HCT116 (cell line): ENCODE measurements around the gene HDAC5. TPM values are rescaled to one million over a fixed set of nuclear protein-coding genes. Genes with fewer than 3 reads are reported as not detected.

Experiments used
- ATAC-seq: fragments of 200-7000 bp; cut with Tn5 transposase; 2 replicates; pipeline ENCODE4 v1.9.1; 2020; ENCODE audit warnings: mild to moderate bottlenecking, moderate library complexity
- BruUV-seq: library from RNA; stranded (reverse); fragments of 400-500 nt; replicated peaks from 2 replicates; lab custom pipeline; 2021; lab: Mats Ljungman, UMichigan
- CTCF ChIA-PET: fragments of 300-600 bp; sonication (Branson Sonifier 250); formaldehyde crosslinking; loops from one replicate; lab custom pipeline; 2021; ENCODE audit warnings: antibody characterized with exemption; lab: Charles Lee
- POLR2A ChIA-PET: fragments of 300-600, 350-600 bp; sonication (Branson Sonifier 250); formaldehyde crosslinking; loops from one replicate; lab custom pipeline; 2021; ENCODE audit warnings: antibody characterized with exemption; lab: Charles Lee
- RAD21 ChIA-PET, 2 experiments: fragments of 300-600 bp; sonication (Branson Sonifier 250); formaldehyde crosslinking; loops; one replicate each; lab custom pipeline; 2023; ENCODE audit warnings: low total read pairs in 2 of 2; ENCODE audit not compliant: uncharacterized antibody in 2 of 2, unreplicated experiment in 2 of 2, low non-redundant PET in 1 of 2; lab: Charles Lee
- DNase-seq: peaks from one replicate; pipeline ENCODE4 v3.0.0-alpha.2; 2010; ENCODE audit warnings: low read depth, low spot score
- H2AFZ ChIP-seq: fragments of 200-600 bp; shearing (Covaris generic), sonication (generic); 2 replicates; pipeline ENCODE4 v1.6.1; 2017; ENCODE audit warnings: low read depth, mixed run types, mixed read lengths, antibody characterized with exemption, low read length; ENCODE audit not compliant: poor library complexity, severe bottlenecking
- H3K27ac ChIP-seq: 2 replicates; pipeline ENCODE4 v1.5.1; 2012; ENCODE audit warnings: low read depth, low read length
- H3K27me3 ChIP-seq: fragments of 200-600 bp; sonication (generic); 2 replicates; pipeline ENCODE4 v1.6.1; 2016; ENCODE audit warnings: mixed run types, low read length, mixed read lengths; ENCODE audit not compliant: insufficient read depth
- H3K36me3 ChIP-seq, 2 experiments: fragments of 200-500 bp in 1 of 2; fragments of 200-600 bp in 1 of 2; sonication (Bioruptor generic) in 1 of 2; sonication (generic) in 1 of 2; 2 replicates each; pipeline versions ENCODE4 v1.5.1 to v1.6.1; 2014 to 2016; ENCODE audit warnings: low read length in 2 of 2, inconsistent platforms in 1 of 2, mixed read lengths in 1 of 2, mixed run types in 1 of 2; ENCODE audit not compliant: insufficient read depth in 2 of 2, control insufficient read depth in 1 of 2
- H3K4me1 ChIP-seq, 2 experiments: fragments of 200-600 bp in 1 of 2; sonication (generic) in 1 of 2; 2 replicates each; pipeline versions ENCODE4 v1.5.1 to v1.6.1; 2012 to 2017; ENCODE audit warnings: low read length in 2 of 2, inconsistent platforms in 1 of 2, mild to moderate bottlenecking in 1 of 2, mixed read lengths in 1 of 2, mixed run types in 1 of 2, moderate library complexity in 1 of 2; ENCODE audit not compliant: insufficient read depth in 2 of 2, control insufficient read depth in 1 of 2
- H3K4me2 ChIP-seq: fragments of 200-600 bp; sonication (generic); 2 replicates; pipeline ENCODE4 v1.6.1; 2017; ENCODE audit warnings: mixed run types, low read length, mixed read lengths
- H3K4me3 ChIP-seq, 2 experiments: fragments of 200-600 bp in 1 of 2; sonication (generic) in 1 of 2; replicated peaks in 1 of 2; 2 replicates each; pipeline ENCODE4 v1.5.1; 2011 to 2016; ENCODE audit warnings: low read length in 2 of 2, control low read depth in 1 of 2, low read depth in 1 of 2, mild to moderate bottlenecking in 1 of 2, mixed read lengths in 1 of 2, mixed run types in 1 of 2
- H3K79me2 ChIP-seq: fragments of 200-600 bp; sonication (generic); 2 replicates; pipeline ENCODE4 v1.6.1; 2017; ENCODE audit warnings: mild to moderate bottlenecking, mixed run types, low read length, moderate library complexity, mixed read lengths; ENCODE audit not compliant: insufficient read depth
- H3K9ac ChIP-seq: fragments of 200-600 bp; sonication (generic); 2 replicates; pipeline ENCODE4 v1.6.1; 2016; ENCODE audit warnings: low read length, mixed read lengths
- H3K9me2 ChIP-seq: fragments of 200-600 bp; sonication (generic), shearing (Covaris generic); 2 replicates; pipeline ENCODE4 v1.6.1; 2017; ENCODE audit warnings: mixed run types, mild to moderate bottlenecking, moderate library complexity; ENCODE audit not compliant: insufficient read depth
- H3K9me3 ChIP-seq, 2 experiments: fragments of 200-500 bp in 1 of 2; fragments of 200-600 bp in 1 of 2; sonication (Bioruptor generic) in 1 of 2; sonication (generic) in 1 of 2; 2 replicates each; pipeline ENCODE4 v1.6.1; 2014 to 2017; ENCODE audit warnings: low read length in 2 of 2, mixed read lengths in 2 of 2, inconsistent platforms in 1 of 2, low read depth in 1 of 2, mild to moderate bottlenecking in 1 of 2, mixed run types in 1 of 2, moderate library complexity in 1 of 2; ENCODE audit not compliant: control insufficient read depth in 1 of 2, insufficient read depth in 1 of 2
- H4K20me1 ChIP-seq: fragments of 200-600 bp; sonication (generic), shearing (Covaris generic); 2 replicates; pipeline ENCODE4 v1.6.1; 2017; ENCODE audit warnings: mixed run types, mild to moderate bottlenecking, moderate library complexity; ENCODE audit not compliant: insufficient read depth
- ATF3 ChIP-seq: IDR thresholded peaks from 2 replicates; pipeline ENCODE4 v1.6.1; 2012
- CBX3 ChIP-seq: IDR thresholded peaks from 2 replicates; pipeline ENCODE4 v1.6.1; 2012; ENCODE audit warnings: low read depth
- CEBPB ChIP-seq: IDR thresholded peaks from 2 replicates; pipeline ENCODE4 v1.6.1; 2012; ENCODE audit warnings: low read depth
- CTCF ChIP-seq, 3 experiments: fragments of 200-600 bp in 1 of 3; sonication (generic) in 1 of 3; IDR thresholded peaks in 2 of 3; conservative IDR thresholded peaks in 1 of 3; 2 replicates each; pipeline ENCODE4 v1.5.1; 2012 to 2017; ENCODE audit warnings: low read depth in 2 of 3, low read length in 2 of 3, antibody characterized with exemption in 1 of 3, borderline replicate concordance in 1 of 3, control low read depth in 1 of 3, mild to moderate bottlenecking in 1 of 3, mixed read lengths in 1 of 3, mixed run types in 1 of 3, moderate library complexity in 1 of 3; ENCODE audit not compliant: insufficient read depth in 1 of 3
- EGR1 ChIP-seq: IDR thresholded peaks from 2 replicates; pipeline ENCODE4 v1.6.1; 2012; ENCODE audit warnings: low read depth
- ELF1 ChIP-seq: IDR thresholded peaks from 2 replicates; pipeline ENCODE4 v1.6.1; 2012; ENCODE audit warnings: low read depth, borderline replicate concordance
- JUND ChIP-seq: IDR thresholded peaks from 2 replicates; pipeline ENCODE4 v1.6.1; 2012
- MAX ChIP-seq: IDR thresholded peaks from 2 replicates; pipeline ENCODE4 v1.6.1; 2012
- POLR2A ChIP-seq: IDR thresholded peaks from 2 replicates; pipeline ENCODE4 v1.7.0; 2011; ENCODE audit warnings: borderline replicate concordance; ENCODE audit not compliant: insufficient read depth, insufficient read length; ENCODE audit errors: extremely low read depth
- POLR2AphosphoS5 ChIP-seq: IDR thresholded peaks from 2 replicates; pipeline ENCODE4 v1.6.1; 2011; ENCODE audit warnings: mild to moderate bottlenecking, low read depth, low read length, moderate library complexity
- RAD21 ChIP-seq: IDR thresholded peaks from 2 replicates; pipeline ENCODE4 v1.6.1; 2012; ENCODE audit warnings: low read depth, mild to moderate bottlenecking
- REST ChIP-seq: IDR thresholded peaks from 2 replicates; pipeline ENCODE4 v1.6.1; 2012; ENCODE audit warnings: low read depth
- SRF ChIP-seq: IDR thresholded peaks from 2 replicates; pipeline ENCODE4 v1.6.1; 2012; ENCODE audit warnings: low read depth
- ZBTB33 ChIP-seq: IDR thresholded peaks from 2 replicates; pipeline ENCODE4 v1.6.1; 2011; ENCODE audit warnings: mild to moderate bottlenecking, low read length, moderate library complexity; ENCODE audit not compliant: insufficient replicate concordance; ENCODE audit errors: extremely low read depth
- ZNF274 ChIP-seq: fragments of 200-500 bp; sonication (Bioruptor generic); IDR thresholded peaks from 2 replicates; pipeline ENCODE4 v1.6.1; 2014; ENCODE audit warnings: mild to moderate bottlenecking, low read depth, low read length, inconsistent platforms
- intact Hi-C: fragments of 100-400 bp; cut with micrococcal nuclease; formaldehyde crosslinking; loops from 2 replicates; pipeline ENCODE4 v1.10.0; 2022
- total RNA-seq: library from RNA; stranded (reverse); gene quantifications from one replicate; pipeline ENCODE4 v1.2.1, GENCODE V29; 2021; ENCODE audit not compliant: unreplicated experiment

The HDAC5 gene
- total RNA-seq, 1 experiment from 2014 or later: 32.9 TPM

GRCh38 chr17:44087319-44087718 is 36.1 kb downstream of the HDAC5 start:
- Histone ChIP-seq H3K36me3 (peaks cover 0 to 4% of the 10 kb centered on the region in 2 experiments; a peak in 1 of 4 replicates), H3K27me3 (no peaks in the 10 kb centered on the region), H3K9me2 (no peaks in the 10 kb centered on the region), H3K4me2 (peak overlapping the region; percentile 77), H3K27ac (peak overlapping the region; percentile 46), H3K9me3 (no peaks in the 10 kb centered on the region), H3K4me3 (peak overlapping the region in 1 of 2 experiments; percentile 33; a peak in 1 of 4 replicates), H3K9ac (peak overlapping the region; percentile 48; the same call in 1 of the 2 replicates), H3K4me1 (peaks cover 25 to 52% of the 10 kb centered on the region in 2 experiments), H4K20me1 (no peaks in the 10 kb centered on the region), H3K79me2 (no peaks in the 10 kb centered on the region), H2AFZ (no peak overlapping the region)
- RAD21 ChIA-PET: interaction anchor here in 1 of 2 experiments (0.6 kb wide), 1 partner anchor 14 kb away, joined by 4 read pairs; no protein-coding TSS in a partner anchor
- intact Hi-C loops: no loop called here
- TF ChIP-seq CBX3: no peak
- no peak for TF ChIP-seq ZNF274
- no peak for TF ChIP-seq CEBPB
- TF ChIP-seq REST: no peak
- TF ChIP-seq EGR1: no peak
- no peak for TF ChIP-seq RAD21
- TF ChIP-seq POLR2AphosphoS5: no peak
- no peak for TF ChIP-seq MAX
- no peak for TF ChIP-seq ATF3
- TF ChIP-seq CTCF (IDR thresholded peaks at IDR 0.05 in 2 of 3, conservative IDR thresholded peaks at IDR 0.05 in 1 of 3; ENCODE audit: borderline replicate concordance in 1 of 3, insufficient read depth in 1 of 3, low read depth in 2 of 3, low read length in 2 of 3): no peak
- no peak for TF ChIP-seq POLR2A
- no peak for TF ChIP-seq JUND
- TF ChIP-seq ELF1: no peak
- no peak for TF ChIP-seq SRF
- no peak for TF ChIP-seq ZBTB33
- ATAC-seq (no peak), DNase-seq (no peak)
- POLR2A ChIA-PET: interaction anchor here (1.0 to 1.3 kb wide), 3 partner anchors 9 to 51 kb away, joined by 3 read pairs; no protein-coding TSS in a partner anchor
- CTCF ChIA-PET: interaction anchor here (0.6 to 0.9 kb wide), 3 partner anchors 11 to 469 kb away, joined by 3 read pairs; no protein-coding TSS in a partner anchor
- no TSS peak for BruUV-seq
